ENCODE results near the gene CCDC85B. TPM values are rescaled to one million over a fixed set of nuclear protein-coding genes. Genes with fewer than 3 reads are reported as not detected.
A peak's percentile ranks its signal among the peaks of the same experiment; 100 is the strongest.

CCDC85B gene
- polyA plus RNA-seq, 3 donors: 20.8 to 35.2 (median 24.4) TPM

GRCh38 chr11:65850217-65851082 is 40.0 kb upstream of the CCDC85B start:
- peak overlapping the region in 1 of 2 donors; percentile 4 for H3K27ac ChIP-seq (ENCODE audit: low read depth in 1 of 2, low read length in 2 of 2)
- Mint-ChIP-seq H3K27ac (no peak overlapping the region), H3K4me1 (peaks cover 23% of the 10 kb centered on the region), H3K27me3 (ENCODE audit: low read depth in 3 of 3) (peaks cover 0 to 5% (median 0%) of the 10 kb centered on the region in 3 donors), H3K4me3 (no peak overlapping the region), H3K36me3 (peaks cover 33 to 45% of the 10 kb centered on the region in 2 donors), H3K9me3 (peaks cover 0 to 10% (median 8%) of the 10 kb centered on the region in 7 donors)
- no peak for DNase-seq
- intact Hi-C loops (cut with micrococcal nuclease): no loop called here
- H4K20me1 ChIP-seq (ENCODE audit: insufficient read depth, low read length): peaks cover 60% of the 10 kb centered on the region
- no peak for TF ChIP-seq CTCF (IDR thresholded peaks at IDR 0.05)
- WGBS (ENCODE audit: insufficient coverage): 87% methylated on average over 6 of the region's 20 CpGs
- no peak overlapping the region for H3K9ac ChIP-seq (ENCODE audit: insufficient read depth, low read length, poor library complexity, severe bottlenecking)
- no peaks in the 10 kb centered on the region for H3K27me3 ChIP-seq (ENCODE audit: control insufficient read depth in 2 of 2, insufficient read depth in 2 of 2, low read length in 2 of 2)
- H2AFZ ChIP-seq (ENCODE audit: insufficient read depth, low read depth, low read length, poor library complexity, severe bottlenecking): no peak overlapping the region
- peaks cover 4 to 8% of the 10 kb centered on the region in 2 donors for H3K9me3 ChIP-seq (replicated peaks in 1 of 2; ENCODE audit: control insufficient read depth in 1 of 2, insufficient read depth in 1 of 2, low read length in 2 of 2)
- no peak overlapping the region for H3K4me2 ChIP-seq (replicated peaks; ENCODE audit: extremely low read depth, low read length, poor library complexity, severe bottlenecking)
- no peak overlapping the region for H3K4me3 ChIP-seq (replicated peaks in 1 of 3; ENCODE audit: low read depth in 2 of 3, low read length in 3 of 3)
- H3K4me1 ChIP-seq (ENCODE audit: control insufficient read depth in 1 of 2, insufficient read depth in 2 of 2, low read length in 2 of 2): peaks cover 0 to 7% of the 10 kb centered on the region in 2 donors
- H3K79me2 ChIP-seq (ENCODE audit: insufficient read depth, low read length): peaks cover 23% of the 10 kb centered on the region
- H3K36me3 ChIP-seq (replicated peaks in 1 of 2; ENCODE audit: control insufficient read depth in 1 of 2, insufficient read depth in 2 of 2, low read length in 2 of 2): peaks cover 35 to 50% of the 10 kb centered on the region in 2 donors

- Mint-ChIP-seq H3K9me3 (peaks cover 0 to 12% (median 8%) of the 10 kb centered on the region in 7 donors), H3K27ac (no peak overlapping the region)
- H3K36me3 ChIP-seq (replicated peaks in 1 of 2; ENCODE audit: control insufficient read depth in 1 of 2, insufficient read depth in 2 of 2, low read length in 2 of 2): peaks cover 42 to 57% of the 10 kb centered on the region in 2 donors
Observed at GRCh38 chr11:65851083-65851579, 39.3 kb upstream of the CCDC85B start.

More at GRCh38 chr11:65851083-65851579, 39.3 kb upstream of the CCDC85B start:
- H2AFZ ChIP-seq (ENCODE audit: insufficient read depth, low read depth, low read length, poor library complexity, severe bottlenecking): no peak overlapping the region
- H3K4me3 ChIP-seq (replicated peaks in 1 of 3; ENCODE audit: low read depth in 2 of 3, low read length in 3 of 3): no peak overlapping the region
- H4K20me1 ChIP-seq (ENCODE audit: insufficient read depth, low read length): peaks cover 66% of the 10 kb centered on the region
- peaks cover 7 to 13% of the 10 kb centered on the region in 2 donors for H3K4me1 ChIP-seq (ENCODE audit: control insufficient read depth in 1 of 2, insufficient read depth in 2 of 2, low read length in 2 of 2)
- WGBS (ENCODE audit: insufficient coverage): 95% methylated on average over 3 of the region's 14 CpGs
- H3K27me3 Mint-ChIP-seq (ENCODE audit: low read depth in 3 of 3): peaks cover 0 to 5% (median 0%) of the 10 kb centered on the region in 3 donors
- H3K79me2 ChIP-seq (ENCODE audit: insufficient read depth, low read length): peaks cover 29% of the 10 kb centered on the region
- peaks cover 40 to 51% of the 10 kb centered on the region in 2 donors for H3K36me3 Mint-ChIP-seq
- H3K27me3 ChIP-seq (ENCODE audit: control insufficient read depth in 2 of 2, insufficient read depth in 2 of 2, low read length in 2 of 2): no peaks in the 10 kb centered on the region
- H3K27ac ChIP-seq (ENCODE audit: low read depth in 1 of 2, low read length in 2 of 2): peak overlapping the region in 1 of 2 donors; percentile 4
- peaks cover 30% of the 10 kb centered on the region for H3K4me1 Mint-ChIP-seq
- intact Hi-C loops (cut with micrococcal nuclease): no loop called here
- H3K4me2 ChIP-seq (replicated peaks; ENCODE audit: extremely low read depth, low read length, poor library complexity, severe bottlenecking): no peak overlapping the region
- TF ChIP-seq CTCF (IDR thresholded peaks at IDR 0.05): peak; percentile 47
- DNase-seq: peak in 1 of 3 donors; percentile 10
- H3K4me3 Mint-ChIP-seq: no peak overlapping the region
- no peak overlapping the region for H3K9ac ChIP-seq (ENCODE audit: insufficient read depth, low read length, poor library complexity, severe bottlenecking)
- H3K9me3 ChIP-seq (replicated peaks in 1 of 2; ENCODE audit: control insufficient read depth in 1 of 2, insufficient read depth in 1 of 2, low read length in 2 of 2): peaks cover 4 to 8% of the 10 kb centered on the region in 2 donors
